NCI-H82 treated with DMSO at 0.1 percent for 48 hours (cell line): ENCODE data around the gene ATP13A4.
A peak's percentile ranks its signal among the peaks of the same experiment; 100 is the strongest.

Source experiments
- DNase-seq: peaks from one replicate; lab custom pipeline; 2025; ENCODE audit not compliant: unreplicated experiment; lab: John Stamatoyannopoulos, UW

The ATP13A4 gene, protein sequence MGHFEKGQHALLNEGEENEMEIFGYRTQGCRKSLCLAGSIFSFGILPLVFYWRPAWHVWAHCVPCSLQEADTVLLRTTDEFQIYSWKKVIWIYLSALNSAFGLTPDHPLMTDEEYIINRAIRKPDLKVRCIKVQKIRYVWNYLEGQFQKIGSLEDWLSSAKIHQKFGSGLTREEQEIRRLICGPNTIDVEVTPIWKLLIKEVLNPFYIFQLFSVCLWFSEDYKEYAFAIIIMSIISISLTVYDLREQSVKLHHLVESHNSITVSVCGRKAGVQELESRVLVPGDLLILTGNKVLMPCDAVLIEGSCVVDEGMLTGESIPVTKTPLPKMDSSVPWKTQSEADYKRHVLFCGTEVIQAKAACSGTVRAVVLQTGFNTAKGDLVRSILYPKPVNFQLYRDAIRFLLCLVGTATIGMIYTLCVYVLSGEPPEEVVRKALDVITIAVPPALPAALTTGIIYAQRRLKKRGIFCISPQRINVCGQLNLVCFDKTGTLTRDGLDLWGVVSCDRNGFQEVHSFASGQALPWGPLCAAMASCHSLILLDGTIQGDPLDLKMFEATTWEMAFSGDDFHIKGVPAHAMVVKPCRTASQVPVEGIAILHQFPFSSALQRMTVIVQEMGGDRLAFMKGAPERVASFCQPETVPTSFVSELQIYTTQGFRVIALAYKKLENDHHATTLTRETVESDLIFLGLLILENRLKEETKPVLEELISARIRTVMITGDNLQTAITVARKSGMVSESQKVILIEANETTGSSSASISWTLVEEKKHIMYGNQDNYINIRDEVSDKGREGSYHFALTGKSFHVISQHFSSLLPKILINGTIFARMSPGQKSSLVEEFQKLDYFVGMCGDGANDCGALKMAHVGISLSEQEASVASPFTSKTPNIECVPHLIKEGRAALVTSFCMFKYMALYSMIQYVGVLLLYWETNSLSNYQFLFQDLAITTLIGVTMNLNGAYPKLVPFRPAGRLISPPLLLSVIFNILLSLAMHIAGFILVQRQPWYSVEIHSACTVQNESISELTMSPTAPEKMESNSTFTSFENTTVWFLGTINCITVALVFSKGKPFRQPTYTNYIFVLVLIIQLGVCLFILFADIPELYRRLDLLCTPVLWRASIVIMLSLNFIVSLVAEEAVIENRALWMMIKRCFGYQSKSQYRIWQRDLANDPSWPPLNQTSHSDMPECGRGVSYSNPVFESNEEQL

DNA sequence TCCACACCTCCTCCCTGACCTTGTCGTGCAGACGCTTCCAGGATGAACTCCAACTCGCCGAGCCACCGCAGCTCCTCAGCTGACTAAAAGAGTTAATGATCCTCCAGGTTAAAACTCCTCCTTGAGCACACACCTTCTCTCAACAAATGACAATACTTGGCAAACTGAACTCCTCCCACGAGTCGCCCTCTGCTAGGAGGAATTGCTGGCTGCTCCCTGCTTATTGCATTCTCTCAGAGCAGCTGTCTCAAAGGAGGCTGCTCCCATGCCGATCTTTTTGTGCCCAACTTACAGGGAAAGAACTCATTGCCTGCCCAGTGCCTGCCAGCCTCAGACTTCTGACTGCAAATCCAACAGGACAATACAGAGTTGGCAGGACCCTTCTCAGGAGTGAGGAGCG, at the start of gene ATP13A4:
ATP13A4 (minus strand) TSS at position 85 of the 400 bp plus-strand sequence. CDS start 96 bp downstream, outside the sequence.
- no peak for DNase-seq

DNA sequence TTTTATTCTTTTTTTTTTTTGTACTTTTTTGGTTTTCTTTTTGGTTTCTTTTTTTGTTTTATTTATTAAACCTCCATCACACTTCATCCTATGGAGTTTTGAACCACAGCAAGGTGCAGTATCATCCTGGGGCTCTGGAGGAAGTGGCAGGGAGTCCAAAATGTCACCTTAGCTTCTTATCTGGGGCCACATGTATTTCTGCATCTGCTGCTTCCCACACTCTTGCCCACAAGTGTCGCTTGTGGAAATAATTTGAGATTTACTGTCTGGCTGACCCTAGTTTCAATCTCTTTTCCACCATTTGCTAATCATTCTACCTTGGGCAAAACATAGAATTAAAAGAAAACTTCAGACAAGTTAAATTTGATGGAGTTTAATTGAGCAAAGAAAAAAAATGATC, 44.7 kb upstream of the ATP13A4 start:
- no peak for DNase-seq

DNA sequence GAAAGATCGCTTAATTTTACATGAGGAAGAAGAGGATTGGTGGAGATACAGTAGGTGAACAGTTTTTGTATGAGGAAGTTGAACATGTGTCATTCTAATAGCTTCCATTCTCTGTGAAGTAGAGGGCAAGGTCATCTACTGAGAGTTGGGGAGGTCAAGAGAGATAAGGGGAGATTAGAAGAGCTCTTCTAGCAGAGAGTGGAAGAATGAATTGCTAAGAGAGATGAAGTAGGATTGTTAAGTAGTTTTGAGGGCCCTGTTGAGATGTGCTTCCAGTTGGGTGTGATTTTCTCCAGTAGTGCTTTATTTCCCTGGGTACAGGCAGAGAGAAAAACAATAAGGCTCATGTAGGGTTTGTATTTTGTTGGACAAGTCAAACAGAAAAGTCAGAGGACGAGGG, 43.5 kb upstream of the ATP13A4 start:
- no peak for DNase-seq

DNA sequence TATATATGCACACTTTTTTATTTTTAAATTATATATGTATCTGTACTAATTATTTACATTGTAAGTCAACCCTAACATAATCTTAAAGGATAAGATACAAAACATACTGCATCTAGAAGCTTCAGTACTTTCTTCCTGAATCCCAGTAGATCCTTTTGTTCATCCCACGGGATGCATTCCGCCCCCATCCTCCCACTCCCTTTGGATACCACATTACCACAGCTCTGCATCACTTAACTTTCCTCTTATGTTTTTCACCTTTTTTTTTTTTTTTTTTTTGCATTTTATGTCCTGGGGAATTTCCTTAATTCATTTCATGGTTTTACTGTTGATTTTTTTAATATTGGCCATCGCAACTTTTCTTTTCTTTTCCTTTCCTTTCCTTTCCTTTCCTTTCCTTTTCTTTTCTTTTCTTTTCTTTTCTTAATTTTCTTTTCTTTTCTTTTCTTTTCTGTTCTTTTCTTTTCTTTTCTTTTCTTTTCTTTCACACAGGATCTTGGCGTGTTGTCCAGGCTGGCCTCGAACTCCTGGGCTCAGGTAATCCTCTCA, 41.3 kb upstream of the ATP13A4 start:
- no peak for DNase-seq

DNA sequence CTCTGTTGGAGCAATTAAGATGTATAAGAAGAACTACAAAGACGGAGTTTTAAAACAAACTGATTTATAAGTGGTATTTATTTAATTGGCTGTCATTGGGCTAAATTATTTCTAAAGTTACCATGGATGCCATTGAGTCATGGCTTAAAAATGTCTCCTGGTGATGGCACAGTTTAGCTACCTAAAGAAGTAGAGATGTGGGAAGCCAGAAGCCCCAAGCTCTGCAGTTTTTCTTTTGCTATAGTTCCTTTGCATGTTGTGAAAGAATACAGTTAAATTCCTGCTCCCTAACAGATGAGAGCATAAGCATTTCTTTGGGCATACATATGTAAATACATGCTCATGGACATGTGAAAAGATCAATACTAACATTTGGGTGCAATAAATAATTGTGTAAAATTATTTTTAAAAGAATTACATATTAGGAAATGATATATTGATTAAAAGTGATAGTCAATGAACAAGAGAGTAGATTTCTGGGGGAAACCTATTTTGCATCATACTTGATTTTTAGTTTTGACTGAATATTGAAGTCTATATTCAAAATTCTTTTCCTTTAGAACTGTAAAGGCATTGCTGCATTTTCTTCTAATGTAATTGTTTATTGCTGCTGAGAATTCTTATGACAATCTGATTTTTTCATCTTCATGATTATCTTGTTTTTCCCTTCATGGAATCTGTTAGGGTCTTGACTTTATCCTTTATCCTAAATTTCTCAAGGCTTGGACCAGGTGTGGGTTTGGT, 40.4 kb upstream of the ATP13A4 start:
- DNase-seq: no peak

DNA sequence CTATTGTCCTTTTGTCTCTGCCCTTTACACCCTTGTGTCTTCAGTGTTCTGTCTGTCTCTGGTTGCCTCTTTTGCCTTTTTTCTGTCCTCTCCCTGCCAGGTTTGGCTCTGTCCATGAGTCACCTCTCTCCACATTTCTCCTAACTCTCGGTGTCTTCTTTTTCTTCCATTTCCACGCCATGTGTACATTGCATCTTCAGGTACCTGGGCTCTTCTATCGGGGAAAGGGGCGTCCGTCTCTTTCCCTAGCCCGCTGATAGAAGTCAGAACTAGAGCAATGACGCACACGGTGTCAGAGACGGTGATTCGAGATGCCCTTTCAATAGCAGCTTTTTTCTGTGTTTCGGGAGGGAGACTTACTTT, 39.0 kb upstream of the ATP13A4 start:
- DNase-seq: no peak

DNA sequence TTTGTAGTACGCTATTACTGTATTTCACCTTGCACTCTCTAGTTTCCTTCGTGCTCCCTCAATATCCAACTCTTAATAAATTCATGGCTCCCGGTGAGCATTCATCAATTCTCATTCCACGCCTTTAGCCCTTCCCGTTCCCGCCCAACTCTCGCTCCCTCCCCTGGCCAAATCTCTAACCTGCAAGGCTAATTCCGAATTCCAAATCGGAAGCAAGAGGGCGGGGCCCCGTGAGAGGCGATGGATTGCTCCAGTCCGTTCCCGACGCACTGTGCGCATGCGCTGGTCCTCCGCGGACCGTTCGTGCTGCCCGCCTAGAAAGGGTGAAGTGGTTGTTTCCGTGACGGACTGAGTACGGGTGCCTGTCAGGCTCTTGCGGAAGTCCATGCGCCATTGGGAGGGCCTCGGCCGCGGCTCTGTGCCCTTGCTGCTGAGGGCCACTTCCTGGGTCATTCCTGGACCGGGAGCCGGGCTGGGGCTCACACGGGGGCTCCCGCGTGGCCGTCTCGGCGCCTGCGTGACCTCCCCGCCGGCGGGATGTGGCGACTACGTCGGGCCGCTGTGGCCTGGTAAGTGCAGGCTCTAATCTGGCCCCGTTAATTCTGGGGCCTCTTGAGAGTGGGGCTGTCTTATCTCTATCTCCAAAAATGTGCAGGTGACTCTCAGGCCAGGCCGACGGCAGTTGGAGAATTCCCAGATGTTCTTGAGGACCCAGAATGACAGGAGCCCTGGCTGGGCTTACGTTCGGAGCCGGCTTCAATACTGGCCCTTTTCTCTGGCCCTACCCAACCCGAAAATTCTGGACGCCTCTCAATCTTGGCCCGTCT, 38.4 kb upstream of the ATP13A4 start, which contains the start of gene OPA1:
OPA1 (plus strand) TSS at position 368 of the 827 bp plus-strand sequence; CDS start at position 538, 170 bp downstream.
- peak; percentile 97 for DNase-seq

DNA sequence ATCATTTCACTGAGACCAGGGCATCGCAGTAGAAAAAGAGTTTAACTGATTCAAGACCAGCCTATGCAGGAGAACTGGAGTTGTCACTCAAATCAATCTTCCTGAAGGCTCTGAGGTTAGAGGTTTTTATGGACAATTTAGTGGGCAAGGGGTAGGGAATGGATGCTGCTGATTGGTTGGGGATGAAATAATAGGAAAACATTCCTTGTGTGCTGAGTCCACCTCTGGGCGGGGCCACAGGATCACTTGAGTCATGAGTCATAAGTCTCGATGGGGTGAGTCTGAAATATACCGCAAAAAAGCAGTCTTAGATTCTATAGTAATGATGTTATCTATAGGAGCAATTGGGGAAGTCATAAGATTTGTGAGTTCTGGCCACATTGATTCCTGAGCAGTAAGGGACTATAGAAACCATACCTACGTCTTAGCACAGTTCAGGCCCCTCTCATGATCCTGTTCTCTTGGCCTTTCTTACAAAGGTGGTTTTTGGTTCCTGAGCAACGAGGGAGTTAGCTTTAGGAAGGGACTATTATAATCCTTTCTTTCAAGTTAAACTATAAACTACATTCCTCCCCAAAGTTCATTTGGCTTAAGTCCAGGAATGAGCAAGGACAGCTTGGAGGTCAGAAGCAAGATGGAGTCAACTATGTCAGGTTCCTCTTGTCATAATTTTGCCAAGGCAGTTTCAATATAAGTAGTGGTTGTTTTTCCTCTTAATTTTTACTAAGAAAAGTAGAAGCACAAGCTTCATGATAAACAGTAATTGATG, 35.6 kb upstream of the ATP13A4 start:
- no peak for DNase-seq

DNA sequence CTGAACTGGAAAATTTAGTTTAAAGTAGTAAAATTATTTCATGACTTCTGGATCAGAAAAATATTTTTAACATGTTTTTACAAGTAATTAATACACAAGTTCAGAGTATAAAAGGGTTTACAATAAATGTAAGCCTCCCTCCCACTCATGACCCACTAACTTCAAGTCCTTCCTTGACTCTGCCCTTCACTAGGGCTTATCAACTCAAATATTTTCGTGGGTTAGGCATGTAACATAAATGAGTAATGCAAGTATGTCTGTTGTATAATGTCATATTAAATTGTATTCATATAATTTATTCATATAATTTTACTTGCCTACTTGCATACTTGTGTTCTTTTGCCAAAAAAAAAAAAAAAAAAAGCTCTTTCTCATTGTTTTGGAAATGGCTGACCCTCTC, 34.9 kb upstream of the ATP13A4 start:
- DNase-seq: no peak

DNA sequence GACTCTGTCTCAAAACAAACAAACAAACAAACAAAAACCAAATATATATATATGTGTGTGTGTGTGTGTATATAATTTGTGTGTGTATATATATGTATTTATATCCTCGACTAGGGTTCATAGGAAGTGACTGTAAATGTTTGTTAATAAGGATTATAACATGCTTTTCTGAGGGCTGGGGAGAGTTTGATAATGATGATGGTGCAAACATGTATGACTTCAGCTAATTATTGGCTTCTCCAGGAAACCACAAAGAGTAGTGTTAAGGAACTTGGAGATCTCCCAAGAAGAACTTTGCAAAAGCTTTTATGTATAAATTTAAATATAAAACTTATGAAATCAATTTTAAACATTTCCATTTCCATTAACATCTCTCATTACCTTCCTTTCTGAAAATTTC, 34.4 kb upstream of the ATP13A4 start:
- no peak for DNase-seq

DNA sequence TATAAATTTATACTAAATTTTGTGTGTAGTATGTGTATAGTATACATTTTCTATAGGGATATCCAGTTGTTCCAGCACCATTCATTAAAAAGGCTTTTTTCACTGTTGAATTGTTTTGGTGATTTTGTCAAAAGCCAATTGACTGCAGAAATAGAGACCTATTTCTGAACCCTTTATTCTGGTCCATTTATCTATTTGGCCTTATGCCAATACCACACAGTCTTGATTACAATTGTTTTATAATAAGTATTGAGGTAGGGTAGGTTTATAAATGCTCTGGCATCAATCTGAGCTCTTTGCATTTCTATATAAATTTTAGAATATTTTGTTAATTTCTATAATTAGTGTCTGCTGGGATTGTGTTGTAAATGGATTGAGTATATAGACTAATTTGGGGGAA, 31.8 kb upstream of the ATP13A4 start:
- DNase-seq: no peak

DNA sequence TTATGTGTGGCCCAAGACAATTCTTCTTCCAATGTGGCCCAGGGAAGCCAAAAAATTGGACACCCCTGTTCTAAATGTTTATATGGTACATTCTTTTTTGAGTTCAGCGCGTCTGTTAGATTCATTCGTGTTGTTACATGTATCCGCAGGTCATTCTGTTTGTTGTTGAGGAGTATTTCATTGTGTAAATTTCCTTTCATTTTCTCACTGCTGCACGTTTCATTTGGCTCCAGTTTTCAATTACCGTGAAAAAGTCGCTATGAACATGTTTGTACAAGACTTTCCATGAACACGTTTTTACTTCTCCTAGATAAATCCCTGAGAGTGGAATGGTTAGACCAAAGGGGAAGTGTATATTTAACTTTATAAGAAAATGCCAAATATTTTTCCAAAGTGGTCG, 30.8 kb upstream of the ATP13A4 start:
- DNase-seq: no peak

DNA sequence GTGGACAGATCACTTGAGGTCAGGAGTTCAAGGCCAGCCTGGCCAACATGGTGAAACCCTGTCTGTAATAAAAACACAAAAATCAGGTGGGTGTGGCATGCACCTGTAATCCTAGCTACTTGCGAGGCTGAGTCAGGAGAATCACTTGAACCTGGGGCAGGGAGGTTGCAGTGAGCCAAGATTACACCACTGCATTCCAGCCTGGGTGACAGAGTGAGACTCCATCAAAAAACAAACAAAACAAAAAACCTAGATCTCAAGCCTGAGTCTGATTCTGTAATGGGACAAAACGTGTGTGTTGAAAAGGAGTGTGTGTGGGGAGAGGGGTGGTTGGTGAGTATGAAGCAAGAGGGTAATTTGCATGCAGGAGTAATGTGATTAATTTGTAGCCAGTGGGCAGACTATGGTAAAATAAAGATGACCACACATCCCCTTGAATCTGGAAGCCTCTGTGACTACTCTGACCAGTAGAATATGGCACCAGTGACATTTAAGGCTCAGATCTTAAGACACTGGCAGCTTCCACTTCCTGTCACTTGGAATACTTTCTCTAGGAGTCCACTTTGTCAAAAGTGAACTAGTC, 19.9 kb upstream of the ATP13A4 start:
- no peak for DNase-seq

DNA sequence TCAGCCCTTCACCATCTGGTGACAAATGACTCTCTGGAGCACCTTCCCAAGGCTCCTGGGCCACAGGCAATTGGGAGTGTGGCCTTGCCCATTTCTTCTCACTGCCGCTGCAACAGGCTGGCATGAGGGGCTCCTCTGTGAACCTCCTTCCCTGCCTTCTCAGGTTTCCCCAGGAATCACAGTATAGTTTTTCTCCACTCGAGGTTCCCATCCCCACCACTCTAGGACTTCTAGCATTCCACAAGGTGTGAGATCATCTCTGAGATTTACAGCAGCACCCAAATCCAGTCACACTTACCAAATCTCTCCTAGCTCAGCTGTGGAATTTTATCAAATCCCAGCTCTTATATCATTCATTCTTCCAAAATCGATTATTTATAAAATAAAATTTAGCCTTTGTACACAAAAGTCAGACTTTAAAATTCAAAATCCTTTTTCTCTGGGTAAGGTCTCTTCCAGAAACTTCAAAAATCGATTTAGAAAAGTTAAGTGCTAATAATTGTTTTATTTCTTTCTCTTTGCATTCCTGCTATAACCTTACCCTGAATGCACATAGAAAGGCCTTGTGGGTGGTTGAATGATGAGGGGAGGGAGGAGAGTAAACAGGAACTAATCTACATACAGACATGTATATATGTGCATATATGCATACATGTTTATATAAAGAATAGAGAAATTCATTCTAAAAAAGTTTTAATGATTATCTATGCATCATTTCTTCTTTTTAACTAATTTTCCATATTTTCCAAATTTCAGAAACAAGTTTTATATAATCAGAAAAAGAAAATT, 18.9 kb upstream of the ATP13A4 start:
- no peak for DNase-seq

DNA sequence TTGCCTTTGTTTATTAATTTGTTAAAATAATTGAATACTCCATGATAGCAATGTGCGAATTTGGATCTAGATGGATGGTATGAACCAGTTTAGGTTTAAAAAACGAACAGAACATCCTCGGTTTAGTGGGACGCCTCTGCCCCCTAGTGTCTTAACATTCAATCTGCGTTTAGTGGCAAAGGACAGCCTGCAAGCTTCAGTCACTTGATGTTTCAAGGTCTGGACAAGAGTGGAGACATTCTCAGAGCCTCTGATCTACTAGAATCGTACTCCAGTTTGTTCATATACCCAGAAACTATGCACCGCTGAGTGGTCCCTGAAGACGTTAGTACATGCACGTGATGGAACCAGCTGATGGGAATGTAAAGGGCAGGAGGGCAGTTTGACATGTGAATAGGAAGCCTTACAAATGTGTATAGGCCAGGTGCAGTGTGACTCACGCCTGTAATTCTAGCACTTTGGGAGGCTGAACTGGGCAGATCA, 17.8 kb upstream of the ATP13A4 start:
- peak; percentile 81 for DNase-seq

DNA sequence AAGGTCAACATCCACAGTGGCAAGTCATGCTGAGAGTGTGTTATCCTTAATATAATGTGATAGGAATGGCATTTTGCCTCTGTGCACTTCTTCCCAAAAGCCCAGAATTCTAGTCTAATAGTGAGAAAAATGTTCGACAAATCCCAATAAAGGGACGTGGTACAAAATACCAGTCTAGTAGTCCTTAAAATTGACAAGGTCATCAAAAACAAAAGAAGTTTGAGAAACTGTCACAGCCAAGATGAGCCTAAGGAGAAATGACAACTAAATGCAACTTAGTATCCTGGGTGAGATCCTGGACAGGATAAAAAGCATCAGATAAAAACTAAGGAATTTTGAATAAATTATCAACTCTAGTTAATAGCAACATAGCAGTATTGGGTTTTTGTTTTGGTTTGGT, 14.4 kb upstream of the ATP13A4 start:
- no peak for DNase-seq

DNA sequence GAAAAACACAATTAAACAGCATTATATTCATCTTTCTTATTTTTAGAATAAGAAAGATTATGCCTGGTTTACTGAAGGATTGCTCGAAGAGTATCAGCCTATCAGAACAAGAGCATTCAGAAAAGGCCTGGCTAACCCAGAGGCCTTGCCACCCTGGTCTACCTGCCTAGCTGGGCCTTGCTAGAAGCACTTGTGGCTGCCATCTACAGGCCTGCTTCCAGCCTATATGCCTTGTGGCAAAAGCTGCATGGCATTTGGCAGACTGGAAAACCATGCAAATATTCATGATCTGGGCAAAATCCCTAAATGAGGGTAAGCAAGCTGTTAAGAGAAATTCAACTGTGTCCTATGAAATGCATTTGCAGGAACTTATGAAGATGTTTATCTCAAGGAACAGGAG, 9.3 kb upstream of the ATP13A4 start:
- no peak for DNase-seq

DNA sequence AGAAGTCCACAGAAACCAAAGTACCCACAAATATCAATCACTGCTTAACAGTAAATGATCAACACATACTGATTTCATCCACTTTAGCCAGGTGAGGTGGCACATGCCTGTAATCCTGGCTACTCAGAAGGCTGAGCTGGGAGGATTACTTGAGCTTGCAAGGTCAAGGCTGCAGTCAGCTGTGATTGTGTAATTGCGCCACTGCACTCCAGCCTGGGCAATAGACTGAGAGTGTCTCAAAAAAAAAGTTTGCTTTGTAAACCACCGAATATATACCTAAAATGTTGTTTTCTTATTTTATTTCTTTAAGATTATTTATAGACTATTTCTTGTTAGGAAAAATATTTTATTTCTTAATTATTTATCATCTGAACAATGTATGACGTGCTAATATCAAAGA, 8.7 kb upstream of the ATP13A4 start:
- DNase-seq: no peak
